ENCODE measurements around the gene CLP1. TPM values are rescaled to one million over a fixed set of nuclear protein-coding genes. Genes with fewer than 3 reads are reported as not detected.

CLP1 gene
- total and polyA plus RNA-seq, 10 of the 15 experiments (the other 5 are each of a cell fraction or from before 2014, with no cell fraction given): 19.9 to 45.7 (median 27.8) TPM

GRCh38 chr11:57652662-57653061 lies 4.9 kb upstream of the CLP1 start:
- FAIRE-seq (no peak), DNase-seq (ENCODE audit: low read depth, low spot score) (no peak), ATAC-seq (no peak)
- H3K79me2 ChIP-seq (ENCODE audit: control insufficient read depth, insufficient read depth, low read length): peaks cover 1% of the 10 kb centered on the region
- no peak overlapping the region for H3K27ac ChIP-seq (ENCODE audit: control insufficient read depth, insufficient read depth)
- POLR2A ChIA-PET: interaction anchor here (0.9 to 1.4 kb wide), 3 partner anchors 12 to 924 kb away, joined by 3 read pairs; no protein-coding TSS in a partner anchor
- in situ Hi-C loops (cut with MboI) (no loop called here), intact Hi-C loops (cut with micrococcal nuclease; ENCODE audit: unreplicated experiment) (no loop called here)
- no peak overlapping the region for H3K4me3 ChIP-seq
- no peaks in the 10 kb centered on the region for H3K36me3 ChIP-seq (ENCODE audit: control insufficient read depth in 2 of 2, insufficient read depth in 2 of 2, low read length in 1 of 2)
- H2AFZ ChIP-seq (ENCODE audit: control insufficient read depth, low read depth, low read length): peak overlapping the region; percentile 57
- CTCF ChIA-PET: interaction anchor here (1.3 to 5.6 kb wide), 3 partner anchors 7 to 159 kb away, joined by 3 to 34 read pairs (median 4); no protein-coding TSS in a partner anchor
- 66% methylated on average over 3 of the region's 3 CpGs for WGBS (ENCODE audit: insufficient coverage, insufficient replicate concordance, low lambda C conversion rate, missing lambda C conversion rate)
- no TSS peak for BruUV-seq (replicated peaks)
- TF ChIP-seq POLR2AphosphoS2 (IDR thresholded peaks at IDR 0.05; ENCODE audit: low read depth, low read length) (no peak), MLLT1 (IDR thresholded peaks at IDR 0.05) (0 out of 2 replicates have a peak, but pooled peaks have one; percentile 39), PAX8 (IDR thresholded peaks at IDR 0.05) (no peak)
- peaks cover 18% of the 10 kb centered on the region for H3K4me1 ChIP-seq (ENCODE audit: control insufficient read depth, insufficient read depth, low read length)
- H3K9ac ChIP-seq (ENCODE audit: control insufficient read depth, insufficient read depth, low read length): no peak overlapping the region
- H4K20me1 ChIP-seq (ENCODE audit: control insufficient read depth, insufficient read depth): no peaks in the 10 kb centered on the region
- H3K9me3 ChIP-seq (replicated peaks; ENCODE audit: control insufficient read depth, insufficient read depth, low read length): no peaks in the 10 kb centered on the region
- RAD21 ChIA-PET (ENCODE audit: unreplicated experiment): no interaction called here
- no peak overlapping the region for H3K4me2 ChIP-seq (ENCODE audit: control insufficient read depth, insufficient read depth)
- SMC1A ChIA-PET (ENCODE audit: uncharacterized antibody, unreplicated experiment): interaction anchor here (0.6 kb wide), 1 partner anchor 93 kb away, joined by 3 read pairs; no protein-coding TSS in a partner anchor
- peaks cover 8 to 9% of the 10 kb centered on the region in 2 experiments; a peak in 3 of 4 replicates for H3K27me3 ChIP-seq (replicated peaks in 1 of 2; ENCODE audit: control insufficient read depth in 2 of 2, insufficient read depth in 2 of 2, low read length in 1 of 2)

- H3K27ac ChIP-seq (ENCODE audit: control insufficient read depth, insufficient read depth): no peak overlapping the region
- no peak for ATAC-seq
- H3K79me2 ChIP-seq (ENCODE audit: control insufficient read depth, insufficient read depth, low read length): peaks cover 6% of the 10 kb centered on the region
- no peak overlapping the region for H3K4me2 ChIP-seq (ENCODE audit: control insufficient read depth, insufficient read depth)
- FAIRE-seq: no peak
- H3K27me3 ChIP-seq (replicated peaks in 1 of 2; ENCODE audit: control insufficient read depth in 2 of 2, insufficient read depth in 2 of 2, low read length in 1 of 2): peaks cover 7 to 9% of the 10 kb centered on the region in 2 experiments; a peak in 3 of 4 replicates
- ChIA-PET RAD21 (ENCODE audit: unreplicated experiment) (no interaction called here), CTCF (interaction anchor here (5.6 kb wide), 1 partner anchor 8 kb away, joined by 34 read pairs; no protein-coding TSS in a partner anchor), SMC1A (ENCODE audit: uncharacterized antibody, unreplicated experiment) (no interaction called here), POLR2A (interaction anchor here (1.4 kb wide), 1 partner anchor 923 kb away, joined by 3 read pairs; no protein-coding TSS in a partner anchor)
- no peaks in the 10 kb centered on the region for H3K36me3 ChIP-seq (ENCODE audit: control insufficient read depth in 2 of 2, insufficient read depth in 2 of 2, low read length in 1 of 2)
- no peak for DNase-seq (ENCODE audit: low read depth, low spot score)
- H4K20me1 ChIP-seq (ENCODE audit: control insufficient read depth, insufficient read depth): no peaks in the 10 kb centered on the region
- no peak overlapping the region for H3K4me3 ChIP-seq
- no peaks in the 10 kb centered on the region for H3K9me3 ChIP-seq (replicated peaks; ENCODE audit: control insufficient read depth, insufficient read depth, low read length)
- peak overlapping the region; percentile 57 for H2AFZ ChIP-seq (ENCODE audit: control insufficient read depth, low read depth, low read length)
- 67% methylated on average over 3 of the region's 3 CpGs for WGBS (ENCODE audit: insufficient coverage, insufficient replicate concordance, low lambda C conversion rate, missing lambda C conversion rate)
- H3K9ac ChIP-seq (ENCODE audit: control insufficient read depth, insufficient read depth, low read length): no peak overlapping the region
- intact Hi-C loops (cut with micrococcal nuclease; ENCODE audit: unreplicated experiment) (no loop called here), in situ Hi-C loops (cut with MboI) (no loop called here)
- TF ChIP-seq ATF3 (IDR thresholded peaks at IDR 0.05; ENCODE audit: borderline replicate concordance, extremely low read depth, low read depth, low read length) (no peak), ZZZ3 (IDR thresholded peaks at IDR 0.05; ENCODE audit: control insufficient read depth, insufficient read length, low read depth) (no peak), BACH1 (IDR thresholded peaks at IDR 0.05; ENCODE audit: borderline replicate concordance) (no peak), KAT2A (conservative IDR thresholded peaks at IDR 0.05; ENCODE audit: control insufficient read depth, low read depth, low read length) (no peak), HDAC6 (IDR thresholded peaks at IDR 0.05; ENCODE audit: unreplicated experiment) (no peak), NR2C2 (IDR thresholded peaks at IDR 0.05; ENCODE audit: borderline replicate concordance, control insufficient read depth, insufficient read length, low read depth) (no peak), TARDBP (IDR thresholded peaks at IDR 0.05; ENCODE audit: borderline replicate concordance) (no peak)
- no TSS peak for BruUV-seq (replicated peaks)
- H3K4me1 ChIP-seq (ENCODE audit: control insufficient read depth, insufficient read depth, low read length): peaks cover 18% of the 10 kb centered on the region
These were observed 4.4 kb upstream of the CLP1 start for GRCh38 chr11:57653163-57653562.
